H1 (cell line): ENCODE data around the gene EHHADH. TPM values are rescaled to one million over a fixed set of nuclear protein-coding genes. Genes with fewer than 3 reads are reported as not detected.
A peak's percentile ranks its signal among the peaks of the same experiment; 100 is the strongest.

ENCODE experiments used
- ATF3 ChIP-seq: IDR thresholded peaks from 2 replicates; pipeline ENCODE4 v1.6.1; 2011; ENCODE audit warnings: low read depth, mild to moderate bottlenecking, low read length; ENCODE audit not compliant: insufficient read depth
- CTBP2 ChIP-seq: IDR thresholded peaks from 2 replicates; pipeline ENCODE4 v1.7.0; 2011; ENCODE audit warnings: borderline replicate concordance, mild to moderate bottlenecking, moderate library complexity, mixed read lengths, low read length; ENCODE audit not compliant: insufficient read depth, insufficient read length
- GABPA ChIP-seq: IDR thresholded peaks from 2 replicates; pipeline ENCODE4 v1.6.1; 2011; ENCODE audit warnings: mild to moderate bottlenecking, low read length, moderate library complexity, borderline replicate concordance; ENCODE audit not compliant: insufficient read depth
- HDAC6 ChIP-seq: IDR thresholded peaks from one replicate; pipeline ENCODE4 v1.7.1; 2012; ENCODE audit warnings: low read depth, mild to moderate bottlenecking, inconsistent platforms, low read length, moderate library complexity
- KDM4A ChIP-seq: IDR thresholded peaks from one replicate; pipeline ENCODE4 v1.7.1; 2012; ENCODE audit warnings: low read depth, mild to moderate bottlenecking, moderate library complexity, low read length, inconsistent platforms; ENCODE audit not compliant: severe bottlenecking
- MAFK ChIP-seq: IDR thresholded peaks from 2 replicates; pipeline ENCODE4 v1.6.1; 2012; ENCODE audit warnings: low read depth, mild to moderate bottlenecking, improper control_type of control experiment, low read length
- POLR2A ChIP-seq, 2 experiments: IDR thresholded peaks; 1 replicate in 1 of 2; 2 replicates in 1 of 2; pipeline ENCODE4 v1.6.1; 2011; ENCODE audit warnings: low read depth in 2 of 2, low read length in 2 of 2, mild to moderate bottlenecking in 2 of 2; ENCODE audit errors: control extremely low read depth in 1 of 2
- SAP30 ChIP-seq: fragments of 300-600 bp; sonication (generic); IDR thresholded peaks from 2 replicates; pipeline ENCODE4 v1.7.1; 2012; ENCODE audit warnings: low read length, moderate library complexity, mild to moderate bottlenecking, inconsistent platforms; ENCODE audit not compliant: insufficient read depth, insufficient replicate concordance
- ZNF274 ChIP-seq: IDR thresholded peaks from 2 replicates; pipeline ENCODE4 v1.7.0; 2012; ENCODE audit warnings: low read length, borderline replicate concordance; ENCODE audit errors: extremely low read depth
- polyA plus RNA-seq, 7 experiments: library from polyadenylated mRNA; depleted of rRNA in 3 of 7; stranded (reverse) in 5 of 7; unstranded in 2 of 7; fragments of >200 nt in 5 of 7; fragments of 200-250 nt in 2 of 7; gene quantifications; 1 replicate in 5 of 7; 2 replicates in 1 of 7; 4 replicates in 1 of 7; pipeline versions ENCODE4 v1.2.1 to v1.2.3, GENCODE V29; 2011 to 2013; ENCODE audit warnings: missing spikeins in 2 of 7, mixed read lengths in 2 of 7
- total RNA-seq: library from RNA; stranded (reverse); fragmentation: NEBNext Ultra II Directional; extraction: Animal tissue kit (Norgen Biotek cat#: 25700); gene quantifications from 2 replicates; pipeline ENCODE4 v1.2.1, GENCODE V29; 2021

EHHADH gene
- total and polyA plus RNA-seq, 2 of the 8 experiments (the other 6 are each of a cell fraction or from before 2014, with no cell fraction given) = 1.4 to 3.5 TPM

- TF ChIP-seq GABPA = no peak
- TF ChIP-seq ZNF274 = no peak
- TF ChIP-seq ATF3 = no peak
- TF ChIP-seq KDM4A = no peak
- TF ChIP-seq HDAC6 = no peak
- no peak for TF ChIP-seq MAFK
- peak in 1 of 2 experiments; percentile 48; a peak in 1 of 3 replicates for TF ChIP-seq POLR2A (IDR thresholded peaks at IDR 0.05; ENCODE audit: control extremely low read depth in 1 of 2, low read depth in 2 of 2, low read length in 2 of 2)
- no peak for TF ChIP-seq SAP30
- no peak for TF ChIP-seq CTBP2
These were observed 78.4 kb downstream of the EHHADH start (continued) for GRCh38 chr3:185175370-185175987.
